K562 (cell line): ENCODE results near the gene SLC16A4. TPM values are rescaled to one million over a fixed set of nuclear protein-coding genes. Genes with fewer than 3 reads are reported as not detected.

Experiments
- HCFC1 ChIP-seq: IDR thresholded peaks from 2 replicates; pipeline ENCODE4 v1.6.1; 2012; ENCODE audit warnings: low read depth, low read length, improper control_type of control experiment
- polyA plus RNA-seq, 8 experiments: library from polyadenylated mRNA; depleted of rRNA in 4 of 8; stranded (reverse) in 5 of 8; unstranded in 3 of 8; fragments of >200 nt; fragmentation: Nextera tagmentation in 2 of 8; fragmentation: Illumina TruSeq in 1 of 8; extraction: Ambion mirVana in 2 of 8; extraction: Trizol in 1 of 8; gene quantifications; 2 replicates each; pipeline versions ENCODE4 v1.2.1 to v1.2.3, GENCODE V29; 2011 to 2014; ENCODE audit warnings: inconsistent platforms in 1 of 8, missing spikeins in 1 of 8
- total RNA-seq, 7 experiments: library from RNA; depleted of rRNA in 6 of 7; stranded (reverse); fragments of >200 nt in 6 of 7; fragmentation: Illumina TruSeq in 2 of 7; extraction: Trizol in 2 of 7; gene quantifications; 2 replicates each; pipeline versions ENCODE4 v1.2.1 to v1.2.3, GENCODE V29; 2011 to 2021; ENCODE audit warnings: low replicate concordance in 1 of 7
- TF ChIP-seq, protein P1 (sequence below): fragments of 200-600 bp; sonication (generic); IDR thresholded peaks from one replicate; pipeline ENCODE4 v1.6.1; 2012; ENCODE audit warnings: mild to moderate bottlenecking, low read depth, low read length, inconsistent platforms
- TF ChIP-seq, protein P2 (sequence below): sonication (generic); formaldehyde crosslinking; IDR thresholded peaks from 2 replicates; pipeline ENCODE4 v1.8.1; 2023; ENCODE audit warnings: missing genetic modification reagents, mild to moderate bottlenecking, borderline replicate concordance
- TF ChIP-seq, protein P3 (sequence below): conservative IDR thresholded peaks from 2 replicates; pipeline ENCODE4 v1.6.1; 2011; ENCODE audit warnings: low read depth, mild to moderate bottlenecking, low read length; ENCODE audit not compliant: control insufficient read depth
- TF ChIP-seq, protein P4 (sequence below): fragments of 450-650 bp; IDR thresholded peaks from 2 replicates; pipeline ENCODE4 v1.7.0; 2016; ENCODE audit warnings: borderline replicate concordance

SLC16A4 gene
- total and polyA plus RNA-seq, 9 of the 15 experiments (the other 6 are each of a cell fraction or from before 2014, with no cell fraction given), result 0.04 to 0.31 (median 0.18) TPM; not detected in 1

DNA sequence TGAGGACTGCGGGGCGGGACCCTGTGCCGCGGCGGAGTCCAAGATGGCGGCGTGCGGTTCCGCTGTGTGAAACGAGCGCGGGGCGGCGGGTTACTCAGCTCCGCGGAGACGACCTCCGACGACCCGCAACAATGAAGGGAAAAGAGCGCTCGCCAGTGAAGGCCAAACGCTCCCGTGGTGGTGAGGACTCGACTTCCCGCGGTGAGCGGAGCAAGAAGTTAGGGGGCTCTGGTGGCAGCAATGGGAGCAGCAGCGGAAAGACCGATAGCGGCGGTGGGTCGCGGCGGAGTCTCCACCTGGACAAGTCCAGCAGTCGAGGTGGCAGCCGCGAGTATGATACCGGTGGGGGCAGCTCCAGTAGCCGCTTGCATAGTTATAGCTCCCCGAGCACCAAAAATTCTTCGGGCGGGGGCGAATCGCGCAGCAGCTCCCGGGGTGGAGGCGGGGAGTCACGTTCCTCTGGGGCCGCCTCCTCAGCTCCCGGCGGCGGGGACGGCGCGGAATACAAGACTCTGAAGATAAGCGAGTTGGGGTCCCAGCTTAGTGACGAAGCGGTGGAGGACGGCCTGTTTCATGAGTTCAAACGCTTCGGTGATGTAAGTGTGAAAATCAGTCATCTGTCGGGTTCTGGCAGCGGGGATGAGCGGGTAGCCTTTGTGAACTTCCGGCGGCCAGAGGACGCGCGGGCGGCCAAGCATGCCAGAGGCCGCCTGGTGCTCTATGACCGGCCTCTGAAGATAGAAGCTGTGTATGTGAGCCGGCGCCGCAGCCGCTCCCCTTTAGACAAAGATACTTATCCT is 51.2 kb downstream of the SLC16A4 start (continued):
- TF ChIP-seq, protein P1, sequence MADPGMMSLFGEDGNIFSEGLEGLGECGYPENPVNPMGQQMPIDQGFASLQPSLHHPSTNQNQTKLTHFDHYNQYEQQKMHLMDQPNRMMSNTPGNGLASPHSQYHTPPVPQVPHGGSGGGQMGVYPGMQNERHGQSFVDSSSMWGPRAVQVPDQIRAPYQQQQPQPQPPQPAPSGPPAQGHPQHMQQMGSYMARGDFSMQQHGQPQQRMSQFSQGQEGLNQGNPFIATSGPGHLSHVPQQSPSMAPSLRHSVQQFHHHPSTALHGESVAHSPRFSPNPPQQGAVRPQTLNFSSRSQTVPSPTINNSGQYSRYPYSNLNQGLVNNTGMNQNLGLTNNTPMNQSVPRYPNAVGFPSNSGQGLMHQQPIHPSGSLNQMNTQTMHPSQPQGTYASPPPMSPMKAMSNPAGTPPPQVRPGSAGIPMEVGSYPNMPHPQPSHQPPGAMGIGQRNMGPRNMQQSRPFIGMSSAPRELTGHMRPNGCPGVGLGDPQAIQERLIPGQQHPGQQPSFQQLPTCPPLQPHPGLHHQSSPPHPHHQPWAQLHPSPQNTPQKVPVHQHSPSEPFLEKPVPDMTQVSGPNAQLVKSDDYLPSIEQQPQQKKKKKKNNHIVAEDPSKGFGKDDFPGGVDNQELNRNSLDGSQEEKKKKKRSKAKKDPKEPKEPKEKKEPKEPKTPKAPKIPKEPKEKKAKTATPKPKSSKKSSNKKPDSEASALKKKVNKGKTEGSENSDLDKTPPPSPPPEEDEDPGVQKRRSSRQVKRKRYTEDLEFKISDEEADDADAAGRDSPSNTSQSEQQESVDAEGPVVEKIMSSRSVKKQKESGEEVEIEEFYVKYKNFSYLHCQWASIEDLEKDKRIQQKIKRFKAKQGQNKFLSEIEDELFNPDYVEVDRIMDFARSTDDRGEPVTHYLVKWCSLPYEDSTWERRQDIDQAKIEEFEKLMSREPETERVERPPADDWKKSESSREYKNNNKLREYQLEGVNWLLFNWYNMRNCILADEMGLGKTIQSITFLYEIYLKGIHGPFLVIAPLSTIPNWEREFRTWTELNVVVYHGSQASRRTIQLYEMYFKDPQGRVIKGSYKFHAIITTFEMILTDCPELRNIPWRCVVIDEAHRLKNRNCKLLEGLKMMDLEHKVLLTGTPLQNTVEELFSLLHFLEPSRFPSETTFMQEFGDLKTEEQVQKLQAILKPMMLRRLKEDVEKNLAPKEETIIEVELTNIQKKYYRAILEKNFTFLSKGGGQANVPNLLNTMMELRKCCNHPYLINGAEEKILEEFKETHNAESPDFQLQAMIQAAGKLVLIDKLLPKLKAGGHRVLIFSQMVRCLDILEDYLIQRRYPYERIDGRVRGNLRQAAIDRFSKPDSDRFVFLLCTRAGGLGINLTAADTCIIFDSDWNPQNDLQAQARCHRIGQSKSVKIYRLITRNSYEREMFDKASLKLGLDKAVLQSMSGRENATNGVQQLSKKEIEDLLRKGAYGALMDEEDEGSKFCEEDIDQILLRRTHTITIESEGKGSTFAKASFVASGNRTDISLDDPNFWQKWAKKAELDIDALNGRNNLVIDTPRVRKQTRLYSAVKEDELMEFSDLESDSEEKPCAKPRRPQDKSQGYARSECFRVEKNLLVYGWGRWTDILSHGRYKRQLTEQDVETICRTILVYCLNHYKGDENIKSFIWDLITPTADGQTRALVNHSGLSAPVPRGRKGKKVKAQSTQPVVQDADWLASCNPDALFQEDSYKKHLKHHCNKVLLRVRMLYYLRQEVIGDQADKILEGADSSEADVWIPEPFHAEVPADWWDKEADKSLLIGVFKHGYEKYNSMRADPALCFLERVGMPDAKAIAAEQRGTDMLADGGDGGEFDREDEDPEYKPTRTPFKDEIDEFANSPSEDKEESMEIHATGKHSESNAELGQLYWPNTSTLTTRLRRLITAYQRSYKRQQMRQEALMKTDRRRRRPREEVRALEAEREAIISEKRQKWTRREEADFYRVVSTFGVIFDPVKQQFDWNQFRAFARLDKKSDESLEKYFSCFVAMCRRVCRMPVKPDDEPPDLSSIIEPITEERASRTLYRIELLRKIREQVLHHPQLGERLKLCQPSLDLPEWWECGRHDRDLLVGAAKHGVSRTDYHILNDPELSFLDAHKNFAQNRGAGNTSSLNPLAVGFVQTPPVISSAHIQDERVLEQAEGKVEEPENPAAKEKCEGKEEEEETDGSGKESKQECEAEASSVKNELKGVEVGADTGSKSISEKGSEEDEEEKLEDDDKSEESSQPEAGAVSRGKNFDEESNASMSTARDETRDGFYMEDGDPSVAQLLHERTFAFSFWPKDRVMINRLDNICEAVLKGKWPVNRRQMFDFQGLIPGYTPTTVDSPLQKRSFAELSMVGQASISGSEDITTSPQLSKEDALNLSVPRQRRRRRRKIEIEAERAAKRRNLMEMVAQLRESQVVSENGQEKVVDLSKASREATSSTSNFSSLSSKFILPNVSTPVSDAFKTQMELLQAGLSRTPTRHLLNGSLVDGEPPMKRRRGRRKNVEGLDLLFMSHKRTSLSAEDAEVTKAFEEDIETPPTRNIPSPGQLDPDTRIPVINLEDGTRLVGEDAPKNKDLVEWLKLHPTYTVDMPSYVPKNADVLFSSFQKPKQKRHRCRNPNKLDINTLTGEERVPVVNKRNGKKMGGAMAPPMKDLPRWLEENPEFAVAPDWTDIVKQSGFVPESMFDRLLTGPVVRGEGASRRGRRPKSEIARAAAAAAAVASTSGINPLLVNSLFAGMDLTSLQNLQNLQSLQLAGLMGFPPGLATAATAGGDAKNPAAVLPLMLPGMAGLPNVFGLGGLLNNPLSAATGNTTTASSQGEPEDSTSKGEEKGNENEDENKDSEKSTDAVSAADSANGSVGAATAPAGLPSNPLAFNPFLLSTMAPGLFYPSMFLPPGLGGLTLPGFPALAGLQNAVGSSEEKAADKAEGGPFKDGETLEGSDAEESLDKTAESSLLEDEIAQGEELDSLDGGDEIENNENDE, result no peak
- peak; percentile 66 for TF ChIP-seq HCFC1
- TF ChIP-seq, protein P2, sequence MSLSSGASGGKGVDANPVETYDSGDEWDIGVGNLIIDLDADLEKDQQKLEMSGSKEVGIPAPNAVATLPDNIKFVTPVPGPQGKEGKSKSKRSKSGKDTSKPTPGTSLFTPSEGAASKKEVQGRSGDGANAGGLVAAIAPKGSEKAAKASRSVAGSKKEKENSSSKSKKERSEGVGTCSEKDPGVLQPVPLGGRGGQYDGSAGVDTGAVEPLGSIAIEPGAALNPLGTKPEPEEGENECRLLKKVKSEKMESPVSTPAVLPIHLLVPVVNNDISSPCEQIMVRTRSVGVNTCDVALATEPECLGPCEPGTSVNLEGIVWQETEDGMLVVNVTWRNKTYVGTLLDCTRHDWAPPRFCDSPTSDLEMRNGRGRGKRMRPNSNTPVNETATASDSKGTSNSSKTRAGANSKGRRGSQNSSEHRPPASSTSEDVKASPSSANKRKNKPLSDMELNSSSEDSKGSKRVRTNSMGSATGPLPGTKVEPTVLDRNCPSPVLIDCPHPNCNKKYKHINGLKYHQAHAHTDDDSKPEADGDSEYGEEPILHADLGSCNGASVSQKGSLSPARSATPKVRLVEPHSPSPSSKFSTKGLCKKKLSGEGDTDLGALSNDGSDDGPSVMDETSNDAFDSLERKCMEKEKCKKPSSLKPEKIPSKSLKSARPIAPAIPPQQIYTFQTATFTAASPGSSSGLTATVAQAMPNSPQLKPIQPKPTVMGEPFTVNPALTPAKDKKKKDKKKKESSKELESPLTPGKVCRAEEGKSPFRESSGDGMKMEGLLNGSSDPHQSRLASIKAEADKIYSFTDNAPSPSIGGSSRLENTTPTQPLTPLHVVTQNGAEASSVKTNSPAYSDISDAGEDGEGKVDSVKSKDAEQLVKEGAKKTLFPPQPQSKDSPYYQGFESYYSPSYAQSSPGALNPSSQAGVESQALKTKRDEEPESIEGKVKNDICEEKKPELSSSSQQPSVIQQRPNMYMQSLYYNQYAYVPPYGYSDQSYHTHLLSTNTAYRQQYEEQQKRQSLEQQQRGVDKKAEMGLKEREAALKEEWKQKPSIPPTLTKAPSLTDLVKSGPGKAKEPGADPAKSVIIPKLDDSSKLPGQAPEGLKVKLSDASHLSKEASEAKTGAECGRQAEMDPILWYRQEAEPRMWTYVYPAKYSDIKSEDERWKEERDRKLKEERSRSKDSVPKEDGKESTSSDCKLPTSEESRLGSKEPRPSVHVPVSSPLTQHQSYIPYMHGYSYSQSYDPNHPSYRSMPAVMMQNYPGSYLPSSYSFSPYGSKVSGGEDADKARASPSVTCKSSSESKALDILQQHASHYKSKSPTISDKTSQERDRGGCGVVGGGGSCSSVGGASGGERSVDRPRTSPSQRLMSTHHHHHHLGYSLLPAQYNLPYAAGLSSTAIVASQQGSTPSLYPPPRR, result no peak
- TF ChIP-seq, protein P3, sequence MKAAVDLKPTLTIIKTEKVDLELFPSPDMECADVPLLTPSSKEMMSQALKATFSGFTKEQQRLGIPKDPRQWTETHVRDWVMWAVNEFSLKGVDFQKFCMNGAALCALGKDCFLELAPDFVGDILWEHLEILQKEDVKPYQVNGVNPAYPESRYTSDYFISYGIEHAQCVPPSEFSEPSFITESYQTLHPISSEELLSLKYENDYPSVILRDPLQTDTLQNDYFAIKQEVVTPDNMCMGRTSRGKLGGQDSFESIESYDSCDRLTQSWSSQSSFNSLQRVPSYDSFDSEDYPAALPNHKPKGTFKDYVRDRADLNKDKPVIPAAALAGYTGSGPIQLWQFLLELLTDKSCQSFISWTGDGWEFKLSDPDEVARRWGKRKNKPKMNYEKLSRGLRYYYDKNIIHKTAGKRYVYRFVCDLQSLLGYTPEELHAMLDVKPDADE, result peak; percentile 37; the same call in 1 of the 2 replicates
- TF ChIP-seq, protein P4, sequence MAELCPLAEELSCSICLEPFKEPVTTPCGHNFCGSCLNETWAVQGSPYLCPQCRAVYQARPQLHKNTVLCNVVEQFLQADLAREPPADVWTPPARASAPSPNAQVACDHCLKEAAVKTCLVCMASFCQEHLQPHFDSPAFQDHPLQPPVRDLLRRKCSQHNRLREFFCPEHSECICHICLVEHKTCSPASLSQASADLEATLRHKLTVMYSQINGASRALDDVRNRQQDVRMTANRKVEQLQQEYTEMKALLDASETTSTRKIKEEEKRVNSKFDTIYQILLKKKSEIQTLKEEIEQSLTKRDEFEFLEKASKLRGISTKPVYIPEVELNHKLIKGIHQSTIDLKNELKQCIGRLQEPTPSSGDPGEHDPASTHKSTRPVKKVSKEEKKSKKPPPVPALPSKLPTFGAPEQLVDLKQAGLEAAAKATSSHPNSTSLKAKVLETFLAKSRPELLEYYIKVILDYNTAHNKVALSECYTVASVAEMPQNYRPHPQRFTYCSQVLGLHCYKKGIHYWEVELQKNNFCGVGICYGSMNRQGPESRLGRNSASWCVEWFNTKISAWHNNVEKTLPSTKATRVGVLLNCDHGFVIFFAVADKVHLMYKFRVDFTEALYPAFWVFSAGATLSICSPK, result no peak
